Osteoblast (primary cell): ENCODE data around the gene NR4A3. TPM values are rescaled to one million over a fixed set of nuclear protein-coding genes. Genes with fewer than 3 reads are reported as not detected.

Experiments
- DNase-seq: peaks from one replicate; pipeline ENCODE4 v3.0.0; 2011; ENCODE audit warnings: low spot score, mixed read lengths; ENCODE audit not compliant: insufficient read length; ENCODE audit errors: missing footprints
- H2AFZ ChIP-seq: 2 replicates; pipeline ENCODE4 v1.6.0; 2011; ENCODE audit warnings: mild to moderate bottlenecking, low read length
- H3K27ac ChIP-seq: 2 replicates; pipeline ENCODE4 v1.5.1; 2011; ENCODE audit warnings: mild to moderate bottlenecking, low read depth, low read length, moderate library complexity
- H3K27me3 ChIP-seq: 2 replicates; pipeline ENCODE4 v1.6.0; 2012; ENCODE audit warnings: mild to moderate bottlenecking, control low read depth, inconsistent platforms, low read length, moderate library complexity; ENCODE audit not compliant: insufficient read depth
- H3K36me3 ChIP-seq: 2 replicates; pipeline ENCODE4 v1.5.1; 2011; ENCODE audit warnings: mild to moderate bottlenecking, low read length, control low read depth, moderate library complexity; ENCODE audit not compliant: insufficient read depth
- H3K4me1 ChIP-seq: 2 replicates; pipeline ENCODE4 v1.5.1; 2011; ENCODE audit warnings: mild to moderate bottlenecking, low read length, control low read depth, moderate library complexity; ENCODE audit not compliant: insufficient read depth
- H3K4me2 ChIP-seq: 2 replicates; pipeline ENCODE4 v1.6.0; 2011; ENCODE audit warnings: mild to moderate bottlenecking, low read length; ENCODE audit not compliant: insufficient read depth
- H3K4me3 ChIP-seq: fragments of 200-600 bp; sonication (generic); 3 replicates; pipeline ENCODE4 v1.5.1; 2012; ENCODE audit warnings: mild to moderate bottlenecking, low read length, inconsistent platforms; ENCODE audit not compliant: insufficient read depth
- H3K79me2 ChIP-seq: 2 replicates; pipeline ENCODE4 v1.6.0; 2012; ENCODE audit warnings: mild to moderate bottlenecking, low read length, control low read depth, inconsistent platforms; ENCODE audit not compliant: insufficient read depth
- H3K9me3 ChIP-seq: 2 replicates; pipeline ENCODE4 v1.5.1; 2011; ENCODE audit warnings: low read depth, low read length, control low read depth
- H4K20me1 ChIP-seq: 2 replicates; pipeline ENCODE4 v1.6.0; 2012; ENCODE audit warnings: mild to moderate bottlenecking, low read length, control low read depth; ENCODE audit not compliant: insufficient read depth
- total RNA-seq: library from RNA; depleted of rRNA; stranded (reverse); fragments of >200 nt; gene quantifications from 2 replicates; pipeline ENCODE4 v1.2.3, GENCODE V29; 2012
- TF ChIP-seq, protein P1 (sequence below): IDR thresholded peaks from 2 replicates; pipeline ENCODE4 v1.5.1; 2011; ENCODE audit warnings: mild to moderate bottlenecking, low read depth, low read length, moderate library complexity; ENCODE audit errors: extremely low read depth

Gene NR4A3
- total RNA-seq, 1 donor: 0.36 TPM

DNA sequence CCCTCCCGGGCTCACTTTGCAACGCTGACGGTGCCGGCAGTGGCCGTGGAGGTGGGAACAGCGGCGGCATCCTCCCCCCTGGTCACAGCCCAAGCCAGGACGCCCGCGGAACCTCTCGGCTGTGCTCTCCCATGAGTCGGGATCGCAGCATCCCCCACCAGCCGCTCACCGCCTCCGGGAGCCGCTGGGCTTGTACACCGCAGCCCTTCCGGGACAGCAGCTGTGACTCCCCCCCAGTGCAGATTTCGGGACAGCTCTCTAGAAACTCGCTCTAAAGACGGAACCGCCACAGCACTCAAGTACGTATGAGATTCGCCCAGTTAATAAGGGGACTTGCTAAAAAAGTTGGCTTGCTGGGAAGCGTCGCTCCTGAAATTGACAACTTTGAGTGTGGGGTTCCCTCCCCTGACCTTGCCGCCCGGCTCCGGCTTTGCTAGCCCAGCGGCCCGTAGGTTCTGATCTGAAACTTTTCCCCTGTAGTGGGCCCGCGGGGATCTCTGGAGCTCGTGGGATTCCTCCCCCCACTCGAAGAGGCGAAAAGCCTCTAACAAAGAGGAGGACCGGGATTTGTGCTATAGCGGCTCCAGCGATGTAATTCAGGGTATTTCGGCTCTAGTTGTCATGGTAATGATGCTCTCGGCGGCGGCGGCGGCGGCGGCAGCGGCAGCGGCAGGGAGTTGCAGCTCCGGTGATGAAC is 572 bp downstream of the NR4A3 start:
- peak; percentile 95 for DNase-seq
- Histone ChIP-seq H3K4me3 (peak overlapping the region; percentile 90), H3K4me1 (peaks cover 23% of the 10 kb centered on the region), H3K36me3 (no peaks in the 10 kb centered on the region), H3K27me3 (peaks cover 10% of the 10 kb centered on the region), H3K79me2 (peaks cover 5% of the 10 kb centered on the region), H3K27ac (peak overlapping the region; percentile 99), H3K4me2 (peak overlapping the region; percentile 100), H4K20me1 (no peaks in the 10 kb centered on the region), H3K9me3 (no peaks in the 10 kb centered on the region), H2AFZ (peak overlapping the region; percentile 96)
- TF ChIP-seq, protein P1, sequence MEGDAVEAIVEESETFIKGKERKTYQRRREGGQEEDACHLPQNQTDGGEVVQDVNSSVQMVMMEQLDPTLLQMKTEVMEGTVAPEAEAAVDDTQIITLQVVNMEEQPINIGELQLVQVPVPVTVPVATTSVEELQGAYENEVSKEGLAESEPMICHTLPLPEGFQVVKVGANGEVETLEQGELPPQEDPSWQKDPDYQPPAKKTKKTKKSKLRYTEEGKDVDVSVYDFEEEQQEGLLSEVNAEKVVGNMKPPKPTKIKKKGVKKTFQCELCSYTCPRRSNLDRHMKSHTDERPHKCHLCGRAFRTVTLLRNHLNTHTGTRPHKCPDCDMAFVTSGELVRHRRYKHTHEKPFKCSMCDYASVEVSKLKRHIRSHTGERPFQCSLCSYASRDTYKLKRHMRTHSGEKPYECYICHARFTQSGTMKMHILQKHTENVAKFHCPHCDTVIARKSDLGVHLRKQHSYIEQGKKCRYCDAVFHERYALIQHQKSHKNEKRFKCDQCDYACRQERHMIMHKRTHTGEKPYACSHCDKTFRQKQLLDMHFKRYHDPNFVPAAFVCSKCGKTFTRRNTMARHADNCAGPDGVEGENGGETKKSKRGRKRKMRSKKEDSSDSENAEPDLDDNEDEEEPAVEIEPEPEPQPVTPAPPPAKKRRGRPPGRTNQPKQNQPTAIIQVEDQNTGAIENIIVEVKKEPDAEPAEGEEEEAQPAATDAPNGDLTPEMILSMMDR: no peak

GRCh38 chr9:99822806-99823591 is 1.3 kb downstream of the NR4A3 start:
- Histone ChIP-seq H3K27me3 (peaks cover 16% of the 10 kb centered on the region), H3K4me3 (peak overlapping the region; percentile 90), H3K4me2 (peak overlapping the region; percentile 100), H3K9me3 (no peaks in the 10 kb centered on the region), H3K36me3 (no peaks in the 10 kb centered on the region), H2AFZ (peak overlapping the region; percentile 96), H3K79me2 (peaks cover 5% of the 10 kb centered on the region), H3K27ac (peak overlapping the region; percentile 99), H3K4me1 (peaks cover 23% of the 10 kb centered on the region), H4K20me1 (no peaks in the 10 kb centered on the region)
- peak; percentile 97 for DNase-seq
- TF ChIP-seq, protein P1: no peak

- no peaks in the 10 kb centered on the region for H3K36me3 ChIP-seq
- peak overlapping the region; percentile 99 for H3K27ac ChIP-seq
- TF ChIP-seq, protein P1: no peak
- DNase-seq: peak; percentile 96
- H3K27me3 ChIP-seq: peaks cover 20% of the 10 kb centered on the region
- H3K4me1 ChIP-seq: peaks cover 17% of the 10 kb centered on the region
- H3K4me2 ChIP-seq: peak overlapping the region; percentile 100
- H2AFZ ChIP-seq: peak overlapping the region; percentile 96
- peak overlapping the region; percentile 90 for H3K4me3 ChIP-seq
- no peaks in the 10 kb centered on the region for H4K20me1 ChIP-seq
- H3K79me2 ChIP-seq: no peaks in the 10 kb centered on the region
- H3K9me3 ChIP-seq: no peaks in the 10 kb centered on the region
Measured at GRCh38 chr9:99823681-99824377, 2.1 kb downstream of the NR4A3 start.
